ENCODE data around the gene CD68. TPM values are rescaled to one million over a fixed set of nuclear protein-coding genes. Genes with fewer than 3 reads are reported as not detected.

CD68 gene, protein sequence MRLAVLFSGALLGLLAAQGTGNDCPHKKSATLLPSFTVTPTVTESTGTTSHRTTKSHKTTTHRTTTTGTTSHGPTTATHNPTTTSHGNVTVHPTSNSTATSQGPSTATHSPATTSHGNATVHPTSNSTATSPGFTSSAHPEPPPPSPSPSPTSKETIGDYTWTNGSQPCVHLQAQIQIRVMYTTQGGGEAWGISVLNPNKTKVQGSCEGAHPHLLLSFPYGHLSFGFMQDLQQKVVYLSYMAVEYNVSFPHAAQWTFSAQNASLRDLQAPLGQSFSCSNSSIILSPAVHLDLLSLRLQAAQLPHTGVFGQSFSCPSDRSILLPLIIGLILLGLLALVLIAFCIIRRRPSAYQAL
- 10 to 100 TPM; 14.2 to 26.9 (median 16.2) TPM for total RNA-seq

DNA sequence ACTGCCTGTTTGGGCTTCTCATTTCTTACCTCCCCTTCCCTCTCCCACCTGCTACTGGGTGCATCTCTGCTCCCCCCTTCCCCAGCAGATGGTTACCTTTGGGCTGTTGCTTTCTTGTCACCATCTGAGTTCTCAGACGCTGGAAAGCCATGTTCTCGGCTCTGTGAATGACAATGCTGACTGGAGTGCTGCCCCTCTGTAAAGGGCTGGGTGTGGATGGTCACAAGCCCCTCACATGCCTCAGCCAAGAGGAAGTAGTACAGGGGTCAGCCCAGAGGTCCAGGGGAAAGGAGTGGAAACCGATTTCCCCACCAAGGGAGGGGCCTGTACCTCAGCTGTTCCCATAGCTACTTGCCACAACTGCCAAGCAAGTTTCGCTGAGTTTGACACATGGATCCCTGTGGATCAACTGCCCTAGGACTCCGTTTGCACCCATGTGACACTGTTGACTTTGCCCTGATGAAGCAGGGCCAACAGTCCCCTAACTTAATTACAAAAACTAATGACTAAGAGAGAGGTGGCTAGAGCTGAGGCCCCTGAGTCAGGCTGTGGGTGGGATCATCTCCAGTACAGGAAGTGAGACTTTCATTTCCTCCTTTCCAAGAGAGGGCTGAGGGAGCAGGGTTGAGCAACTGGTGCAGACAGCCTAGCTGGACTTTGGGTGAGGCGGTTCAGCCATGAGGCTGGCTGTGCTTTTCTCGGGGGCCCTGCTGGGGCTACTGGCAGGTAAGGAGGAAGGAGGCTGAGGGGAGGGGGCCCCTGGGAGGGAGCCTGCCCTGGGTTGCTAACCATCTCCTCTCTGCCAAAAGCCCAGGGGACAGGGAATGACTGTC lies at the start of gene CD68:
Gene CD68 (plus strand): TSS at position 638 of the 833 bp plus-strand sequence. CDS start 40 bp downstream, at position 678.
- H3K4me3 ChIP-seq (ENCODE audit: low read depth, poor library complexity, severe bottlenecking): no peak within 1 kb of the TSS
- TF ChIP-seq CTCF (IDR thresholded peaks at IDR 0.05) (no peak), POLR2A (IDR thresholded peaks at IDR 0.05) (peak in 1 of 2 donors; percentile 46)
- DNase-seq (ENCODE audit: low spot score in 2 of 2): peak; percentile 89 to 95
- 9 to 12% methylated on average over 7 of the region's 7 CpGs for WGBS, 2 donors
- intact Hi-C loops (cut with DNase I; ENCODE audit: low total_unique reads): no loop called here

DNA sequence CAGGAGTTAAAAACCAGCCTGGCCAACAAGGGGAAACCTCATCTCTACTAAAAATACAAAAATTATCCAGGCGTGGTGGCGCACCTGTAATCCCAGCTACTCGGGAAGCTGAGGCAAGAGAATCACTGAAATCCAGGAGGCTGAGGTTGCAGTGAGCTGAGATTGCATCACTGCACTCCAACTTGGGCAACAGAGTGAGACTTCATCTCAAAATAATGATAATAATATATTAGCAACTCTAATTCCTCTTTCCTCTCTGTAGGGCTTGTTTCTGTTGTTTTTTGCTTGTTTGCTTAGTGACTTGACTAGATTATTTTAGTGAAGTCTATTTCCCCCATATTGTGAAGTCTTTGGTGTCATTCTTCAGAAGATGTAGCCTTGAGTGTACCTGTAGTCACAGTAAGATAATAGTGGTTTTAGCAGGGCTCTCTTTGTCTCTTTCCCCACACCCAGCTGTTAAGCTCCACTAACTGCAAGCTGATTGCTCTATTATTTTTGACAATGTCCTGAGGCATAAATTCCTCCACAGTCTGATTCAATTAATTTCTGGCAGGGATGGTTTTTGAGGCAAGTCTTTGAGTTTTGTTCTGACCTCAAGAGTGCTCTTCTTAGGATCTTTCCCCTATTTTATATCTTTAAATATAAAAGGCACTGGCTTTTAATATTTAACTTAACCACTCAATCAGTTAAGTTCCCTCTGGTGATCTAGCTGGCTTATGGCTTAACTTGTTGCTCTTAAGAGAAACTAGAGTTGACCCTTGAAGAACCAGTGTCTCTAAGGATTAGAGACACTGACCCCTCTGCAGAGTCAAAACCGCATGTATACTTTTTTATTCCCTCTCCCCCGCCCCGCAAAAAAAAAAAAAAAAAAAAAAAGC lies 49.2 kb upstream of the CD68 start:
- no peak for TF ChIP-seq CTCF (IDR thresholded peaks at IDR 0.05)
- H3K4me3 ChIP-seq (ENCODE audit: low read depth, poor library complexity, severe bottlenecking): no peak overlapping the region
- intact Hi-C loops (cut with DNase I; ENCODE audit: low total_unique reads): no loop called here
- 86% methylated on average over 6 of the region's 6 CpGs for WGBS, 2 donors
- no peak for DNase-seq (ENCODE audit: low spot score in 2 of 2)

GRCh38 chr17:7538050-7538449 lies 41.4 kb upstream of the CD68 start:
- TF ChIP-seq CTCF (IDR thresholded peaks at IDR 0.05) (no peak), POLR2A (IDR thresholded peaks at IDR 0.05) (no peak)
- no peak for DNase-seq (ENCODE audit: low spot score in 2 of 2)
- intact Hi-C loops (cut with DNase I; ENCODE audit: low total_unique reads): no loop called here
- 61 to 83% methylated on average over 3 of the region's 3 CpGs for WGBS, 2 donors
- H3K4me3 ChIP-seq (ENCODE audit: low read depth, poor library complexity, severe bottlenecking): no peak overlapping the region

DNA sequence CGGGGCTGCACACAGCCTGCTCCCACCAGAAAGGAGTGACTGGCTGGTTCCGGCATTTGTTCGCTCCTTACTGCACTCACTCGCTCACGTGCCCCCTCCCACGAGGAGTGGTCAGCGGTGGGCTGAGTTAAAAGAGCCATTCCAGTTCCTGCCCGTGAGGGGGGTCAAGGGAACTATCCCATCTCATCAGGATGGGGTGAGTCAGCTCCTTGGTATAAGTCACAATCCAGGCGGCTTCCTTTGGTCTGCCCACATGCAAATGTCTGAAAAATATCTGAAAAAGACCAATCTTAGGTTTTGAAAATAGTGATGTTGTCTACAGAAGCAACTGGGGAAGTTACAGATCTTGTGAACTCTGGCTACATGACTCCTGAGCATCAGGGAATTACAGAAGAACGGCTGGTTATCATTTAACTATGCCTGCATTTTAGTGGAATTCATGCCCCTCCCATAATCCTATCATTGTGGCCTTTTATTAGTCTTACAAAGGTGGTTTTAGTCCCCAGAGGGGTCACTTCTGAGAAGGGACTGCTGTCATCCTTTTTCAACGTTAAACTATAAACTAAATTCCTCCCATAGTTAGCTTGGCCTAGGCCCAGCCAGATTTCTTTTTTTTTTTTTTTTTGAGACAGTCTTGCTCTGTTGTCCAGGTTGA lies 40.4 kb upstream of the CD68 start:
- no peak overlapping the region for H3K4me3 ChIP-seq (ENCODE audit: low read depth, poor library complexity, severe bottlenecking)
- no peak for TF ChIP-seq CTCF (IDR thresholded peaks at IDR 0.05)
- no peak for TF ChIP-seq POLR2A (IDR thresholded peaks at IDR 0.05)
- WGBS, 2 donors: 77 to 81% methylated on average over 11 of the region's 11 CpGs
- no peak for DNase-seq (ENCODE audit: low spot score in 2 of 2)
- intact Hi-C loops (cut with DNase I; ENCODE audit: low total_unique reads): no loop called here

DNA sequence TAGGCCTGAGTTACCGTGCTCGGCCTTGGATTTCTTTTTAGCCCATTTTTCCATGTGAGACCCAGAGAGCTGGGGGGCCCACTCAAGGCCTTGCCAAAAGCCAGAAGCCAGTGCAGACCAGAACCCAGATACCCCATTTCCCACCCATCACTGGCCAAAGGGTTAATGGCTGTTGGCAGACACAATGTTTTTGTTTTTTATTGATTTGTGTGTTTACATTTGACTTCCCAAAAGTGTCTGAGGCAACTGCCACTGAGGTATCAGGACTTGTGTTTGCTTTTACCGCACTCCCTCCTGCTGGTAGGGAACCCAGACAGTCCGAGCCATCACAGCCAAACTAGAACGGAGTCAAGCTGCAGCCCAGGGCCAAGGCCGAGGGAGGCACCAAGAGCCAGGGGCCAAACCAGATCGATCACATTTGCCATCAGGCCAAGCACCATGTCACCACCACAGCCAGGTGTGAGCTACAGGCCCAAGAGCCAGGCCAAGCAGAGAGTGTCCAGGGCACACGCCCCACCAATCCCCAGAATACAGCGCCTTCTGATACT lies 38.3 kb upstream of the CD68 start:
- DNase-seq (ENCODE audit: low spot score in 2 of 2): no peak
- TF ChIP-seq POLR2A (IDR thresholded peaks at IDR 0.05): no peak
- TF ChIP-seq CTCF (IDR thresholded peaks at IDR 0.05): no peak
- no peak overlapping the region for H3K4me3 ChIP-seq (ENCODE audit: low read depth, poor library complexity, severe bottlenecking)
- intact Hi-C loops (cut with DNase I; ENCODE audit: low total_unique reads): no loop called here
- WGBS, 2 donors: 91 to 96% methylated on average over 9 of the region's 9 CpGs
